WTC11 (cell line): ENCODE measurements around the gene HSPA12A. TPM values are rescaled to one million over a fixed set of nuclear protein-coding genes. Genes with fewer than 3 reads are reported as not detected.

ENCODE experiments used
- ATAC-seq: fragments of 200-7000 bp; cut with Tn5 transposase; 2 replicates; pipeline ENCODE4 v1.10.0; 2021; ENCODE audit warnings: mild to moderate bottlenecking, moderate library complexity
- CTCF ChIA-PET: fragments of 300-600 bp; sonication (Branson Sonifier 250); formaldehyde crosslinking; loops from one replicate; lab custom pipeline; 2021; ENCODE audit warnings: antibody characterized with exemption; lab: Charles Lee
- POLR2A ChIA-PET: fragments of 350-600 bp; sonication (Branson Sonifier 250); formaldehyde crosslinking; loops from one replicate; lab custom pipeline; 2021; ENCODE audit warnings: antibody characterized with exemption; lab: Charles Lee
- DNase-seq: peaks from one replicate; pipeline ENCODE4 v3.0.0; 2021; ENCODE audit warnings: low spot score
- H3K27ac Mint-ChIP-seq: 2 replicates; pipeline ENCODE4 v1.8.0; 2021; ENCODE audit warnings: mixed read lengths
- H3K27me3 Mint-ChIP-seq: 2 replicates; pipeline ENCODE4 v1.8.0; 2021; ENCODE audit warnings: low read depth, mild to moderate bottlenecking, moderate library complexity, mixed read lengths
- H3K36me3 Mint-ChIP-seq: 2 replicates; pipeline ENCODE4 v1.8.0; 2021; ENCODE audit warnings: mixed read lengths
- H3K4me1 Mint-ChIP-seq: 2 replicates; pipeline ENCODE4 v1.8.0; 2022; ENCODE audit warnings: mixed read lengths
- H3K4me3 Mint-ChIP-seq: 2 replicates; pipeline ENCODE4 v1.8.0; 2021; ENCODE audit warnings: mild to moderate bottlenecking, moderate library complexity, mixed read lengths
- H3K9me3 Mint-ChIP-seq: 2 replicates; pipeline ENCODE4 v1.8.0; 2021; ENCODE audit warnings: mixed read lengths
- HMGA2 ChIP-seq: fragments of 250-450 bp; sonication (Bioruptor Pico); IDR thresholded peaks from 2 replicates; pipeline ENCODE4 v1.4.0; 2021; ENCODE audit warnings: mild to moderate bottlenecking, moderate library complexity
- MYBL2 ChIP-seq: sonication (generic); formaldehyde crosslinking; IDR thresholded peaks from 2 replicates; pipeline ENCODE4 v1.8.1; 2023; ENCODE audit warnings: mild to moderate bottlenecking, moderate library complexity, missing genetic modification reagents
- total RNA-seq: library from RNA; stranded (reverse); gene quantifications from 3 replicates; pipeline ENCODE4 v1.2.3, GENCODE V29; 2021
- TF ChIP-seq, protein P1 (sequence below): sonication (generic); formaldehyde crosslinking; IDR thresholded peaks from 2 replicates; pipeline ENCODE4 v1.8.1; 2023; ENCODE audit warnings: mild to moderate bottlenecking, missing genetic modification reagents, moderate library complexity
- TF ChIP-seq, protein P2 (sequence below): sonication (generic); formaldehyde crosslinking; conservative IDR thresholded peaks from 2 replicates; pipeline ENCODE4 v1.8.1; 2023; ENCODE audit warnings: mild to moderate bottlenecking, low read depth, missing genetic modification reagents, moderate library complexity
- TF ChIP-seq, protein P3 (sequence below): sonication (generic); formaldehyde crosslinking; IDR thresholded peaks from 2 replicates; pipeline ENCODE4 v1.8.0; 2023; ENCODE audit warnings: mild to moderate bottlenecking, missing genetic modification reagents
- TF ChIP-seq, protein P4 (sequence below): sonication (generic); formaldehyde crosslinking; IDR thresholded peaks from 2 replicates; pipeline ENCODE4 v1.8.1; 2023; ENCODE audit warnings: mild to moderate bottlenecking, missing genetic modification reagents, borderline replicate concordance
- TF ChIP-seq, protein P5 (sequence below): sonication (generic); formaldehyde crosslinking; IDR thresholded peaks from 2 replicates; pipeline ENCODE4 v1.8.1; 2022; ENCODE audit warnings: low read depth, missing genetic modification reagents, borderline replicate concordance

Gene HSPA12A
- total RNA-seq, 1 experiment from 2014 or later, result 7.2 TPM

DNA sequence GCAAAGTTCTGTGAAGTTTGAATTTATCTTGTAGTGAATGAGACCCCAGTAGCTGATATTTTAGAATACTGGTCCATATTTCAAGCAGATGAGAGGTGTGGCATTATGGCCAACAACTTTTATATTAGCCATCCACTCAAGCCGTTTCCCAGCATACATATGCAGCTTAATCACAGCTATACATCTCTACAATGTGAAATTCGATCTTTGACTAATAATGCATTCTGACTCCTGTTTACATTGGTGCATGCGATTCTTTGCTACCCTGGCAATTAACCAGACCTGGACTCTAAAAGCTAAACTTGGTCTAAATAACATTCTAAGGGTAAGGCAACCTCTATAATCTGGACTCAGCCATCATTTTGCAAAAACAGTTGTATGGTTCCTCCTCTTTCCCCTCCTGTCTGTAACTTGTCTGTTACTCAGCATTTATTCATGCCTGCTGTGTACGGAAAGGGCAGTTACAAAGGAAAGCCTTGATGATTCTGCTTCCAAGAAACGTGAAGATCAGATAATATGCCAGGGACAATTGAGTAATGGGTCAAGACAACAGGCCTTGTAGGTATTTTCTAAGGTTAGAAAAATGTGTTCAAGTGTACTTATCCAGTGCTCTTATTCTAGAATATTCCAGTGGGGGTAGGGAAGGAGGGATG is 71.0 kb downstream of the HSPA12A start (continued):
- TF ChIP-seq, protein P1, sequence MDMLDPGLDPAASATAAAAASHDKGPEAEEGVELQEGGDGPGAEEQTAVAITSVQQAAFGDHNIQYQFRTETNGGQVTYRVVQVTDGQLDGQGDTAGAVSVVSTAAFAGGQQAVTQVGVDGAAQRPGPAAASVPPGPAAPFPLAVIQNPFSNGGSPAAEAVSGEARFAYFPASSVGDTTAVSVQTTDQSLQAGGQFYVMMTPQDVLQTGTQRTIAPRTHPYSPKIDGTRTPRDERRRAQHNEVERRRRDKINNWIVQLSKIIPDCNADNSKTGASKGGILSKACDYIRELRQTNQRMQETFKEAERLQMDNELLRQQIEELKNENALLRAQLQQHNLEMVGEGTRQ (CRISPR knock-in tag), result no peak
- TF ChIP-seq, protein P2, sequence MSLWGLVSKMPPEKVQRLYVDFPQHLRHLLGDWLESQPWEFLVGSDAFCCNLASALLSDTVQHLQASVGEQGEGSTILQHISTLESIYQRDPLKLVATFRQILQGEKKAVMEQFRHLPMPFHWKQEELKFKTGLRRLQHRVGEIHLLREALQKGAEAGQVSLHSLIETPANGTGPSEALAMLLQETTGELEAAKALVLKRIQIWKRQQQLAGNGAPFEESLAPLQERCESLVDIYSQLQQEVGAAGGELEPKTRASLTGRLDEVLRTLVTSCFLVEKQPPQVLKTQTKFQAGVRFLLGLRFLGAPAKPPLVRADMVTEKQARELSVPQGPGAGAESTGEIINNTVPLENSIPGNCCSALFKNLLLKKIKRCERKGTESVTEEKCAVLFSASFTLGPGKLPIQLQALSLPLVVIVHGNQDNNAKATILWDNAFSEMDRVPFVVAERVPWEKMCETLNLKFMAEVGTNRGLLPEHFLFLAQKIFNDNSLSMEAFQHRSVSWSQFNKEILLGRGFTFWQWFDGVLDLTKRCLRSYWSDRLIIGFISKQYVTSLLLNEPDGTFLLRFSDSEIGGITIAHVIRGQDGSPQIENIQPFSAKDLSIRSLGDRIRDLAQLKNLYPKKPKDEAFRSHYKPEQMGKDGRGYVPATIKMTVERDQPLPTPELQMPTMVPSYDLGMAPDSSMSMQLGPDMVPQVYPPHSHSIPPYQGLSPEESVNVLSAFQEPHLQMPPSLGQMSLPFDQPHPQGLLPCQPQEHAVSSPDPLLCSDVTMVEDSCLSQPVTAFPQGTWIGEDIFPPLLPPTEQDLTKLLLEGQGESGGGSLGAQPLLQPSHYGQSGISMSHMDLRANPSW (CRISPR knock-in tag), result no peak

DNA sequence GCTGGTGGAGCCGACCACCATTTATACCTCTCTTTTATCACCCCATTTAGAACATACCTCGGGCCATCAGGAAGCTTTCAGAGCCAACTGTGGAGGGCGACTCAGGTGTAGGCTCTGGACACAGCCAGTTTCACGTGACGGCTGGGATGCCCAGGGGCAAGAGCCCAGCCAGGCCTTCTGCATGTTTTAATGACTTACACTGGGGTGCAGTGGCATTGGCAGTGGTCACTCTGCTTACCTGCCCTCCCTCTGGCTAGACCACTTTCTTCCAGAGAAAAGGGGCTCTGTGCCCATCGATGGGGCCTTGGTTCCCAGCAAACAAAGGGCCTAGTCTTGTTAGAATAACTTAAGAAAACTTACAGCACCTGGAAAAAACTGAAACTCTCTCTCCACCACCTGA is 71.7 kb downstream of the HSPA12A start:
- ATAC-seq (peak; percentile 1; the same call in 1 of the 2 replicates), DNase-seq (no peak)
- Mint-ChIP-seq H3K4me3 (peak overlapping the region; percentile 50), H3K36me3 (peaks cover 19% of the 10 kb centered on the region), H3K27me3 (no peaks in the 10 kb centered on the region), H3K27ac (peak overlapping the region; percentile 42; the same call in 1 of the 2 replicates), H3K4me1 (peaks cover 32% of the 10 kb centered on the region), H3K9me3 (peaks cover 6% of the 10 kb centered on the region)
- ChIA-PET CTCF (interaction anchor here (0.8 to 2.2 kb wide), 9 partner anchors 11 to 504 kb away, joined by 3 to 9 read pairs (median 5); no protein-coding TSS in a partner anchor), POLR2A (interaction anchor here (0.7 kb wide), 1 partner anchor 117 kb away, joined by 3 read pairs; no protein-coding TSS in a partner anchor)
- TF ChIP-seq, protein P3, sequence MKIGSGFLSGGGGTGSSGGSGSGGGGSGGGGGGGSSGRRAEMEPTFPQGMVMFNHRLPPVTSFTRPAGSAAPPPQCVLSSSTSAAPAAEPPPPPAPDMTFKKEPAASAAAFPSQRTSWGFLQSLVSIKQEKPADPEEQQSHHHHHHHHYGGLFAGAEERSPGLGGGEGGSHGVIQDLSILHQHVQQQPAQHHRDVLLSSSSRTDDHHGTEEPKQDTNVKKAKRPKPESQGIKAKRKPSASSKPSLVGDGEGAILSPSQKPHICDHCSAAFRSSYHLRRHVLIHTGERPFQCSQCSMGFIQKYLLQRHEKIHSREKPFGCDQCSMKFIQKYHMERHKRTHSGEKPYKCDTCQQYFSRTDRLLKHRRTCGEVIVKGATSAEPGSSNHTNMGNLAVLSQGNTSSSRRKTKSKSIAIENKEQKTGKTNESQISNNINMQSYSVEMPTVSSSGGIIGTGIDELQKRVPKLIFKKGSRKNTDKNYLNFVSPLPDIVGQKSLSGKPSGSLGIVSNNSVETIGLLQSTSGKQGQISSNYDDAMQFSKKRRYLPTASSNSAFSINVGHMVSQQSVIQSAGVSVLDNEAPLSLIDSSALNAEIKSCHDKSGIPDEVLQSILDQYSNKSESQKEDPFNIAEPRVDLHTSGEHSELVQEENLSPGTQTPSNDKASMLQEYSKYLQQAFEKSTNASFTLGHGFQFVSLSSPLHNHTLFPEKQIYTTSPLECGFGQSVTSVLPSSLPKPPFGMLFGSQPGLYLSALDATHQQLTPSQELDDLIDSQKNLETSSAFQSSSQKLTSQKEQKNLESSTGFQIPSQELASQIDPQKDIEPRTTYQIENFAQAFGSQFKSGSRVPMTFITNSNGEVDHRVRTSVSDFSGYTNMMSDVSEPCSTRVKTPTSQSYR (CRISPR knock-in tag), result no peak
- no peak for TF ChIP-seq HMGA2 (CRISPR knock-in tag)
- TF ChIP-seq, protein P4, sequence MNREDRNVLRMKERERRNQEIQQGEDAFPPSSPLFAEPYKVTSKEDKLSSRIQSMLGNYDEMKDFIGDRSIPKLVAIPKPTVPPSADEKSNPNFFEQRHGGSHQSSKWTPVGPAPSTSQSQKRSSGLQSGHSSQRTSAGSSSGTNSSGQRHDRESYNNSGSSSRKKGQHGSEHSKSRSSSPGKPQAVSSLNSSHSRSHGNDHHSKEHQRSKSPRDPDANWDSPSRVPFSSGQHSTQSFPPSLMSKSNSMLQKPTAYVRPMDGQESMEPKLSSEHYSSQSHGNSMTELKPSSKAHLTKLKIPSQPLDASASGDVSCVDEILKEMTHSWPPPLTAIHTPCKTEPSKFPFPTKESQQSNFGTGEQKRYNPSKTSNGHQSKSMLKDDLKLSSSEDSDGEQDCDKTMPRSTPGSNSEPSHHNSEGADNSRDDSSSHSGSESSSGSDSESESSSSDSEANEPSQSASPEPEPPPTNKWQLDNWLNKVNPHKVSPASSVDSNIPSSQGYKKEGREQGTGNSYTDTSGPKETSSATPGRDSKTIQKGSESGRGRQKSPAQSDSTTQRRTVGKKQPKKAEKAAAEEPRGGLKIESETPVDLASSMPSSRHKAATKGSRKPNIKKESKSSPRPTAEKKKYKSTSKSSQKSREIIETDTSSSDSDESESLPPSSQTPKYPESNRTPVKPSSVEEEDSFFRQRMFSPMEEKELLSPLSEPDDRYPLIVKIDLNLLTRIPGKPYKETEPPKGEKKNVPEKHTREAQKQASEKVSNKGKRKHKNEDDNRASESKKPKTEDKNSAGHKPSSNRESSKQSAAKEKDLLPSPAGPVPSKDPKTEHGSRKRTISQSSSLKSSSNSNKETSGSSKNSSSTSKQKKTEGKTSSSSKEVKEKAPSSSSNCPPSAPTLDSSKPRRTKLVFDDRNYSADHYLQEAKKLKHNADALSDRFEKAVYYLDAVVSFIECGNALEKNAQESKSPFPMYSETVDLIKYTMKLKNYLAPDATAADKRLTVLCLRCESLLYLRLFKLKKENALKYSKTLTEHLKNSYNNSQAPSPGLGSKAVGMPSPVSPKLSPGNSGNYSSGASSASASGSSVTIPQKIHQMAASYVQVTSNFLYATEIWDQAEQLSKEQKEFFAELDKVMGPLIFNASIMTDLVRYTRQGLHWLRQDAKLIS (CRISPR knock-in tag), result no peak
- TF ChIP-seq, protein P5, sequence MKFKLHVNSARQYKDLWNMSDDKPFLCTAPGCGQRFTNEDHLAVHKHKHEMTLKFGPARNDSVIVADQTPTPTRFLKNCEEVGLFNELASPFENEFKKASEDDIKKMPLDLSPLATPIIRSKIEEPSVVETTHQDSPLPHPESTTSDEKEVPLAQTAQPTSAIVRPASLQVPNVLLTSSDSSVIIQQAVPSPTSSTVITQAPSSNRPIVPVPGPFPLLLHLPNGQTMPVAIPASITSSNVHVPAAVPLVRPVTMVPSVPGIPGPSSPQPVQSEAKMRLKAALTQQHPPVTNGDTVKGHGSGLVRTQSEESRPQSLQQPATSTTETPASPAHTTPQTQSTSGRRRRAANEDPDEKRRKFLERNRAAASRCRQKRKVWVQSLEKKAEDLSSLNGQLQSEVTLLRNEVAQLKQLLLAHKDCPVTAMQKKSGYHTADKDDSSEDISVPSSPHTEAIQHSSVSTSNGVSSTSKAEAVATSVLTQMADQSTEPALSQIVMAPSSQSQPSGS (CRISPR knock-in tag), result no peak
- TF ChIP-seq MYBL2 (CRISPR knock-in tag), result no peak
